Measurements from ENCODE around the gene EMX2. TPM values are rescaled to one million over a fixed set of nuclear protein-coding genes. Genes with fewer than 3 reads are reported as not detected.

The EMX2 gene
- total RNA-seq, 1 donor, result 1.4 TPM

DNA sequence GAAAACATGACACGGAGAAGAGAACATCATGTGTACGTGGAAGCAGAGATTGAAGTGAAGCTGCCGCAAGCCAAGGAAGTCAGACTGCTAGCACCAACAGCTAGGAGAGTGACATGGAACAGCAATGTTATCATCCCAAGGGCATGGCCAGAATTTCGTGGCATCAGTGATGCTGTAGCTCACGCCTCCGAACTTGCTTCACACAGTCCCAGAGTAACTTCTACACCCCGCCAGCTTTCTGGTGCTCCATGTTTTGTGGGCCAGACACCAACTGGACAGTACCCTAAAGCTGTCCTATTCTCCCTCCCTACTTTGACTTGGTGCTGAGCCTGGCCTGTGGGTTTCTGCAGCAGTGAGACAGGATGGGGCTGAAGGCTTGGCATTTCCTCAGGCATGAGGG, 33.0 kb upstream of the EMX2 start:
- Histone ChIP-seq H3K36me3 (ENCODE audit: insufficient read depth, low read length) (no peaks in the 10 kb centered on the region), H3K79me2 (ENCODE audit: insufficient read depth, low read length) (no peaks in the 10 kb centered on the region), H3K27me3 (ENCODE audit: insufficient read depth, low read length) (peaks cover 15% of the 10 kb centered on the region), H3K4me2 (ENCODE audit: insufficient read depth, low read length) (no peak overlapping the region), H3K4me1 (ENCODE audit: insufficient read depth, low read length) (no peaks in the 10 kb centered on the region), H3K4me3 (ENCODE audit: insufficient read depth, low read length) (no peak overlapping the region), H2AFZ (ENCODE audit: low read length) (no peak overlapping the region), H3K27ac (ENCODE audit: low read depth, low read length) (no peak overlapping the region), H3K9me3 (ENCODE audit: low read depth, low read length) (no peaks in the 10 kb centered on the region), H4K20me1 (ENCODE audit: insufficient read depth, low read length) (no peaks in the 10 kb centered on the region)
- DNase-seq (ENCODE audit: insufficient read length, low spot score, missing footprints), result no peak
- TF ChIP-seq, protein P1, sequence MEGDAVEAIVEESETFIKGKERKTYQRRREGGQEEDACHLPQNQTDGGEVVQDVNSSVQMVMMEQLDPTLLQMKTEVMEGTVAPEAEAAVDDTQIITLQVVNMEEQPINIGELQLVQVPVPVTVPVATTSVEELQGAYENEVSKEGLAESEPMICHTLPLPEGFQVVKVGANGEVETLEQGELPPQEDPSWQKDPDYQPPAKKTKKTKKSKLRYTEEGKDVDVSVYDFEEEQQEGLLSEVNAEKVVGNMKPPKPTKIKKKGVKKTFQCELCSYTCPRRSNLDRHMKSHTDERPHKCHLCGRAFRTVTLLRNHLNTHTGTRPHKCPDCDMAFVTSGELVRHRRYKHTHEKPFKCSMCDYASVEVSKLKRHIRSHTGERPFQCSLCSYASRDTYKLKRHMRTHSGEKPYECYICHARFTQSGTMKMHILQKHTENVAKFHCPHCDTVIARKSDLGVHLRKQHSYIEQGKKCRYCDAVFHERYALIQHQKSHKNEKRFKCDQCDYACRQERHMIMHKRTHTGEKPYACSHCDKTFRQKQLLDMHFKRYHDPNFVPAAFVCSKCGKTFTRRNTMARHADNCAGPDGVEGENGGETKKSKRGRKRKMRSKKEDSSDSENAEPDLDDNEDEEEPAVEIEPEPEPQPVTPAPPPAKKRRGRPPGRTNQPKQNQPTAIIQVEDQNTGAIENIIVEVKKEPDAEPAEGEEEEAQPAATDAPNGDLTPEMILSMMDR (IDR thresholded peaks at IDR 0.05; ENCODE audit: extremely low read depth, low read depth, low read length), result no peak

DNA sequence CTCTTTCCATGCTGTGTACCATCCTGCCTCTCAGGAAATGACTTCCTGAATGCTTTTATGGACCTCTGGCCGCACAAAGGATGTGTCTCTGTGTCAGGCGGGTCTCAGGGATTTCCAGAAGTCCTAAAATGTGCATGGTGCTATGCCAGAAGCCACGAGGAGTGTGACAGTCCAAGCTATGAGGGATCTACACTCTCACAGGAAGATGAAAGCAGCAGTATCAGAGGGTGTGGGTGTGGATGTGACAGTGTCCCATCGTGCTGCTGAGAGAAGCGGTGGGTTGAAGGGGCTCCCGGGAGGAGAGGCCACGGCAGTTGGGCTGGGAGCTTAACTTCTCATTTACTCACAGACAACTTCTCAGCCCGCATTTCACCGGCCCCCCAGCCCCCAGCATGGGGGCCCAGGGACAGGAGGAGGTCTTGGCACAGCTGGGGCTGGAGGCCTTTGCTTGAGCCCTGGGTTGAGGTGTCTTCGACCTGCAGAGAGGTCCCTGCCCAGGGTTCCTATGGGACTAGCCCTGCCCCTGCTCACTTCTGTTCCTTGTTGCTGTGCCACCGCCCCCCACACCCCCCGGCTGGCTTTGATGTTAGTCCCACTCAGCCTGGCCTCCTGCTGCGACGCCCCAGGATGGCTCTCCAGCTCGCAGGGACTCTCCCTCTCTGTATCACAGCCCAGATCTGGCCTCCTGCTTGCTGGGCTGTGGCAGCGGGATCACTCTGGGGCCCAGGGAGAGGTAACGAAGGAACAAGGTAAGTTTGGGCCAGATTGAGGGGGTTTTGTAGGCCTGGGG, 30.8 kb upstream of the EMX2 start:
- Histone ChIP-seq H3K36me3 (ENCODE audit: insufficient read depth, low read length) (no peaks in the 10 kb centered on the region), H3K27me3 (ENCODE audit: insufficient read depth, low read length) (peaks cover 9% of the 10 kb centered on the region), H4K20me1 (ENCODE audit: insufficient read depth, low read length) (no peaks in the 10 kb centered on the region), H3K4me2 (ENCODE audit: insufficient read depth, low read length) (no peak overlapping the region), H3K9me3 (ENCODE audit: low read depth, low read length) (no peaks in the 10 kb centered on the region), H2AFZ (ENCODE audit: low read length) (no peak overlapping the region), H3K4me3 (ENCODE audit: insufficient read depth, low read length) (no peak overlapping the region), H3K4me1 (ENCODE audit: insufficient read depth, low read length) (no peaks in the 10 kb centered on the region), H3K79me2 (ENCODE audit: insufficient read depth, low read length) (no peaks in the 10 kb centered on the region), H3K27ac (ENCODE audit: low read depth, low read length) (no peak overlapping the region)
- no peak for DNase-seq (ENCODE audit: insufficient read length, low spot score, missing footprints)
- TF ChIP-seq, protein P1 (IDR thresholded peaks at IDR 0.05; ENCODE audit: extremely low read depth, low read depth, low read length), result no peak

GRCh38 chr10:117514971-117515370, 27.6 kb upstream of the EMX2 start:
- H4K20me1 ChIP-seq (ENCODE audit: insufficient read depth, low read length), result no peaks in the 10 kb centered on the region
- no peaks in the 10 kb centered on the region for H3K9me3 ChIP-seq (ENCODE audit: low read depth, low read length)
- no peak overlapping the region for H3K27ac ChIP-seq (ENCODE audit: low read depth, low read length)
- TF ChIP-seq, protein P1 (IDR thresholded peaks at IDR 0.05; ENCODE audit: extremely low read depth, low read depth, low read length), result no peak
- no peak overlapping the region for H2AFZ ChIP-seq (ENCODE audit: low read length)
- no peaks in the 10 kb centered on the region for H3K36me3 ChIP-seq (ENCODE audit: insufficient read depth, low read length)
- H3K4me2 ChIP-seq (ENCODE audit: insufficient read depth, low read length), result no peak overlapping the region
- H3K27me3 ChIP-seq (ENCODE audit: insufficient read depth, low read length), result peaks cover 6% of the 10 kb centered on the region
- H3K4me1 ChIP-seq (ENCODE audit: insufficient read depth, low read length), result no peaks in the 10 kb centered on the region
- H3K4me3 ChIP-seq (ENCODE audit: insufficient read depth, low read length), result no peak overlapping the region
- DNase-seq (ENCODE audit: insufficient read length, low spot score, missing footprints), result no peak
- H3K79me2 ChIP-seq (ENCODE audit: insufficient read depth, low read length), result no peaks in the 10 kb centered on the region

GRCh38 chr10:117516681-117517080, 25.9 kb upstream of the EMX2 start:
- no peak overlapping the region for H3K4me3 ChIP-seq (ENCODE audit: insufficient read depth, low read length)
- H3K9me3 ChIP-seq (ENCODE audit: low read depth, low read length), result no peaks in the 10 kb centered on the region
- H4K20me1 ChIP-seq (ENCODE audit: insufficient read depth, low read length), result no peaks in the 10 kb centered on the region
- H3K27me3 ChIP-seq (ENCODE audit: insufficient read depth, low read length), result peaks cover 6% of the 10 kb centered on the region
- no peak overlapping the region for H3K4me2 ChIP-seq (ENCODE audit: insufficient read depth, low read length)
- no peak overlapping the region for H2AFZ ChIP-seq (ENCODE audit: low read length)
- no peaks in the 10 kb centered on the region for H3K36me3 ChIP-seq (ENCODE audit: insufficient read depth, low read length)
- TF ChIP-seq, protein P1 (IDR thresholded peaks at IDR 0.05; ENCODE audit: extremely low read depth, low read depth, low read length), result no peak
- H3K79me2 ChIP-seq (ENCODE audit: insufficient read depth, low read length), result no peaks in the 10 kb centered on the region
- no peak overlapping the region for H3K27ac ChIP-seq (ENCODE audit: low read depth, low read length)
- no peak for DNase-seq (ENCODE audit: insufficient read length, low spot score, missing footprints)
- H3K4me1 ChIP-seq (ENCODE audit: insufficient read depth, low read length), result no peaks in the 10 kb centered on the region

Data from osteoblast (primary cell).